KMS-11 (cell line): Measurements from ENCODE around the gene UBE4B.
A peak's percentile ranks its signal among the peaks of the same experiment; 100 is the strongest.

Experiments used
- H2AFZ ChIP-seq: fragments of 200-600 bp; sonication (generic); 2 replicates; pipeline ENCODE4 v1.6.1; 2016; ENCODE audit warnings: antibody characterized with exemption, mixed run types, low read depth
- H3K27ac ChIP-seq: fragments of 200-600 bp; sonication (generic); 2 replicates; pipeline ENCODE4 v1.6.1; 2016; ENCODE audit warnings: mild to moderate bottlenecking, mixed run types
- H3K27me3 ChIP-seq: fragments of 200-600 bp; sonication (generic); 2 replicates; pipeline ENCODE4 v1.6.1; 2017; ENCODE audit warnings: mild to moderate bottlenecking, low read depth, mixed run types, moderate library complexity; ENCODE audit not compliant: insufficient read depth
- H3K36me3 ChIP-seq: fragments of 200-600 bp; sonication (generic); 2 replicates; pipeline ENCODE4 v1.6.1; 2017; ENCODE audit warnings: mild to moderate bottlenecking, mixed run types; ENCODE audit not compliant: insufficient read depth
- H3K4me1 ChIP-seq: fragments of 200-600 bp; sonication (generic); 2 replicates; pipeline ENCODE4 v1.6.1; 2016; ENCODE audit warnings: mild to moderate bottlenecking, low read depth, mixed run types; ENCODE audit not compliant: poor library complexity, severe bottlenecking
- H3K4me2 ChIP-seq: fragments of 200-600 bp; sonication (generic); 2 replicates; pipeline ENCODE4 v1.7.0; 2016; ENCODE audit warnings: mild to moderate bottlenecking, mixed run types
- H3K4me3 ChIP-seq: fragments of 200-600 bp; sonication (generic); IDR thresholded peaks from 2 replicates; pipeline ENCODE4 v1.6.1; 2017; ENCODE audit warnings: low read depth, low read length, mixed read lengths; ENCODE audit not compliant: insufficient read depth
- H3K79me2 ChIP-seq: fragments of 200-600 bp; sonication (generic); 2 replicates; pipeline ENCODE4 v1.6.1; 2016; ENCODE audit warnings: low read depth, mixed run types; ENCODE audit not compliant: insufficient read depth
- H3K9ac ChIP-seq: fragments of 200-600 bp; sonication (generic); 2 replicates; pipeline ENCODE4 v1.6.1; 2016; ENCODE audit warnings: mild to moderate bottlenecking, mixed run types
- H4K20me1 ChIP-seq: fragments of 200-600 bp; sonication (generic); 2 replicates; pipeline ENCODE4 v1.6.1; 2016; ENCODE audit warnings: mild to moderate bottlenecking, mixed run types; ENCODE audit not compliant: insufficient read depth
- CTCF ChIP-seq: fragments of 200-600 bp; sonication (generic); conservative IDR thresholded peaks from 2 replicates; pipeline ENCODE4 v1.6.1; 2017; ENCODE audit warnings: low read depth, mild to moderate bottlenecking, antibody characterized with exemption, low read length, moderate library complexity, mixed read lengths

Gene UBE4B

GRCh38 chr1:10189659-10190058 lies 156.9 kb downstream of the UBE4B start:
- H2AFZ ChIP-seq, result peak overlapping the region; percentile 71
- no peaks in the 10 kb centered on the region for H3K79me2 ChIP-seq
- TF ChIP-seq CTCF, result no peak
- H3K36me3 ChIP-seq, result no peaks in the 10 kb centered on the region
- H3K4me1 ChIP-seq, result peaks cover 24% of the 10 kb centered on the region
- no peak overlapping the region for H3K9ac ChIP-seq
- no peaks in the 10 kb centered on the region for H3K27me3 ChIP-seq
- H4K20me1 ChIP-seq, result no peaks in the 10 kb centered on the region
- peak overlapping the region; percentile 73 for H3K4me2 ChIP-seq
- H3K27ac ChIP-seq, result peak overlapping the region; percentile 66
- peak overlapping the region; percentile 65 for H3K4me3 ChIP-seq

DNA sequence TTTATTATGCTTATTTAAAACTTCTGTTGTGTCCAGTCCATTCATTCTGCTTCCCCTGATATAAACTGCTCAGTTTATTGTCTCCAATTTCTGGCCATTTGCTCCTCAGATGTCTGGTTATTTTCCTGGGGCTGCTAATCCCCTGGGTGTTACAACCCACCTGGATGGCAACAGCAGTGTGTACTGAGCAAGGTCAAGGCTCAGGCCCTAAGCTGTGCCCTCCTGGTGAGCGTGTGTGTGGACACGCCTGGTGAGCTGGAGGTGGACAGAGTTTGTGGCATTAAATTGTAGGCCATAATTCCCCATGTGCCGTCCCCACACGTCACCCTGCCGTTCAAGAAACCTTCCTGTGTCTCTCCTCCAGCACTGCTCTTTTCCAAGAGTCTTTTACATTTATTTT lies 159.5 kb downstream of the UBE4B start:
- Histone ChIP-seq H2AFZ (no peak overlapping the region), H3K79me2 (no peaks in the 10 kb centered on the region), H3K9ac (no peak overlapping the region), H3K36me3 (no peaks in the 10 kb centered on the region), H3K4me2 (no peak overlapping the region), H3K27ac (no peak overlapping the region), H3K4me1 (peaks cover 32% of the 10 kb centered on the region), H4K20me1 (no peaks in the 10 kb centered on the region), H3K27me3 (no peaks in the 10 kb centered on the region), H3K4me3 (no peak overlapping the region)
- TF ChIP-seq CTCF, result no peak

DNA sequence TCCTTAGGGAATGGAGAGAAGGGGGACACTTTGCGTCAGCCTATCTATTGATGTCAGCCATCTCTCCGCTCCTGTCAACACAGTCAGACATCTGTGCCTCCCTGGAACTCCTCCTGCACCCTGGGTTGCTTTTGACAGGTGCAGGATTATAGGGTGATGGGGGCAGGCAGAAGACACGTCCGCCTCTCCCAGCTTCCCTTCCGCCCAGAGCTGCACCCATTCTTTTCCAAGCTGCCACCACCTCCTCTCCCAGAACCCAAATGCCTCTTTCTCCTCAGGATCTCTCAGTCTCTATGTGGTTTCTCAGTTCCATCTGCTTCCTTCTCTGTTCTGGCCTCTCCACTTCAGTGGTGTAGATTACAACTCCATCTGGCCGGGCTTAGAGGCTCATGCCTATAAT lies 160.5 kb downstream of the UBE4B start:
- TF ChIP-seq CTCF, result no peak

DNA sequence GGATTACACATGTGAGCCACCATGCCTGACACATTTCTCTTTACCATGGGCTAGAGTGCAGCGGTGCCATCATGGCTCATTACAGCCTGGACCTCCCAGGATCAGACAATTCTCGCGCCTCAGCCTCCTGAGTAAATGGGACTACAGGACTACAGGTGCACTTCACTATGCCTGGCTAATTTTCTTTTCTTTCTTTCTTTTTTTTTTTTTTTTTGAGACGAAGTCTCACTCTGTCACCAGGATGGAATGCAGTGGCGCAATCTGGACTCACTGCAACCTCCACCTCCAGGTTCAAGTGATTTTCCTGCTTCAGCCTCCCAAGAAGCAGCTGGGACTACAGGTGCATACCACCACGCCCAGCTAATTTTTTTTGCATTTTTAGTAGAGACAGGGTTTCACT lies 162.8 kb downstream of the UBE4B start:
- TF ChIP-seq CTCF, result no peak

More for the DNA sequence above, 160.5 kb downstream of the UBE4B start:
- Histone ChIP-seq H3K36me3 (no peaks in the 10 kb centered on the region), H3K4me3 (no peak overlapping the region), H3K4me1 (peaks cover 42% of the 10 kb centered on the region), H3K79me2 (no peaks in the 10 kb centered on the region), H3K4me2 (no peak overlapping the region), H3K27ac (no peak overlapping the region), H2AFZ (no peak overlapping the region), H4K20me1 (no peaks in the 10 kb centered on the region), H3K9ac (no peak overlapping the region), H3K27me3 (no peaks in the 10 kb centered on the region)

More for the DNA sequence above, 162.8 kb downstream of the UBE4B start:
- Histone ChIP-seq H3K9ac (no peak overlapping the region), H4K20me1 (no peaks in the 10 kb centered on the region), H3K27me3 (no peaks in the 10 kb centered on the region), H3K4me3 (no peak overlapping the region), H3K36me3 (no peaks in the 10 kb centered on the region), H3K4me2 (no peak overlapping the region), H3K27ac (no peak overlapping the region), H3K4me1 (peaks cover 25% of the 10 kb centered on the region), H3K79me2 (no peaks in the 10 kb centered on the region), H2AFZ (no peak overlapping the region)
